ENCODE data around the gene CEACAM8.

DNA sequence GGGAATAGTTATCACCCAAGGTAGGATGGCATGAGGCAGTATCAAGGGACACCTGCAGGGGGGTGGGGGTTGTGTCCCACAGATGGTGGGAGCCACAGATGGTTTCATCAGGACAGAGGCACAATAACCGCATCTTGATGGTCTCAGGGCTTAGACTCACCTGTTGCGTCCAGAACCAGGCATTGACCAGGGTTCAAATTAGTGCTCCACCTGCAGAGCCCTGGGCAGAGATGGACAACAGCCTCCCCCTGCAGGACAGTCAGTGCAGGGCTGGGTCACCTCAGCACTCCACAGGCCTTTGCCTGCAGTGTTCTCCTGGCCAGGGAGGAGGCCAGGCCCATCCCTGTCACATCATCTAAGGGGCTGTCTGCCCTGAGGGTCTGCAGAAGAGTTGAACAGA lies 51.9 kb downstream of the CEACAM8 start:
- TF ChIP-seq GATA3 (IDR thresholded peaks at IDR 0.05; ENCODE audit: low read depth, low read length), result no peak
- TF ChIP-seq GATA2 (IDR thresholded peaks at IDR 0.05; ENCODE audit: low read depth, low read length), result no peak
